KMS-11 (cell line): ENCODE measurements around the gene SLC6A6.
"Not testable (repeated sequence)": the region's sequence is repeated elsewhere in the genome, so short reads cannot be mapped to it uniquely, and the experiment has no call there.

ENCODE experiments used
- H2AFZ ChIP-seq: fragments of 200-600 bp; sonication (generic); 2 replicates; pipeline ENCODE4 v1.6.1; 2016; ENCODE audit warnings: antibody characterized with exemption, mixed run types, low read depth
- H3K27ac ChIP-seq: fragments of 200-600 bp; sonication (generic); 2 replicates; pipeline ENCODE4 v1.6.1; 2016; ENCODE audit warnings: mild to moderate bottlenecking, mixed run types
- H3K27me3 ChIP-seq: fragments of 200-600 bp; sonication (generic); 2 replicates; pipeline ENCODE4 v1.6.1; 2017; ENCODE audit warnings: mild to moderate bottlenecking, low read depth, mixed run types, moderate library complexity; ENCODE audit not compliant: insufficient read depth
- H3K36me3 ChIP-seq: fragments of 200-600 bp; sonication (generic); 2 replicates; pipeline ENCODE4 v1.6.1; 2017; ENCODE audit warnings: mild to moderate bottlenecking, mixed run types; ENCODE audit not compliant: insufficient read depth
- H3K4me1 ChIP-seq: fragments of 200-600 bp; sonication (generic); 2 replicates; pipeline ENCODE4 v1.6.1; 2016; ENCODE audit warnings: mild to moderate bottlenecking, low read depth, mixed run types; ENCODE audit not compliant: poor library complexity, severe bottlenecking
- H3K4me2 ChIP-seq: fragments of 200-600 bp; sonication (generic); 2 replicates; pipeline ENCODE4 v1.7.0; 2016; ENCODE audit warnings: mild to moderate bottlenecking, mixed run types
- H3K4me3 ChIP-seq: fragments of 200-600 bp; sonication (generic); IDR thresholded peaks from 2 replicates; pipeline ENCODE4 v1.6.1; 2017; ENCODE audit warnings: low read depth, low read length, mixed read lengths; ENCODE audit not compliant: insufficient read depth
- H3K79me2 ChIP-seq: fragments of 200-600 bp; sonication (generic); 2 replicates; pipeline ENCODE4 v1.6.1; 2016; ENCODE audit warnings: low read depth, mixed run types; ENCODE audit not compliant: insufficient read depth
- H3K9ac ChIP-seq: fragments of 200-600 bp; sonication (generic); 2 replicates; pipeline ENCODE4 v1.6.1; 2016; ENCODE audit warnings: mild to moderate bottlenecking, mixed run types
- H4K20me1 ChIP-seq: fragments of 200-600 bp; sonication (generic); 2 replicates; pipeline ENCODE4 v1.6.1; 2016; ENCODE audit warnings: mild to moderate bottlenecking, mixed run types; ENCODE audit not compliant: insufficient read depth
- CTCF ChIP-seq: fragments of 200-600 bp; sonication (generic); conservative IDR thresholded peaks from 2 replicates; pipeline ENCODE4 v1.6.1; 2017; ENCODE audit warnings: low read depth, mild to moderate bottlenecking, antibody characterized with exemption, low read length, moderate library complexity, mixed read lengths

Gene SLC6A6

GRCh38 chr3:14434126-14434497 lies 31.7 kb downstream of the SLC6A6 start:
- Histone ChIP-seq H3K4me2 (0 out of 2 replicates have a peak overlapping the region, but pooled peaks have one; percentile 54), H3K4me3 (no peak overlapping the region), H2AFZ (no peak overlapping the region), H4K20me1 (0 out of 2 replicates have a peak, but pooled peaks cover 3% of the 10 kb centered on the region), H3K9ac (no peak overlapping the region), H3K27me3 (no peaks in the 10 kb centered on the region), H3K79me2 (no peaks in the 10 kb centered on the region; the same call in 1 of the 2 replicates), H3K4me1 (peaks cover 64% of the 10 kb centered on the region), H3K27ac (no peak overlapping the region; the same call in 1 of the 2 replicates), H3K36me3 (no peaks in the 10 kb centered on the region)
- TF ChIP-seq CTCF, result no peak

GRCh38 chr3:14434498-14435151 lies 32.2 kb downstream of the SLC6A6 start:
- no peak for TF ChIP-seq CTCF
- Histone ChIP-seq H3K36me3 (no peaks in the 10 kb centered on the region), H4K20me1 (0 out of 2 replicates have a peak, but pooled peaks cover 3% of the 10 kb centered on the region), H3K27ac (no peak overlapping the region), H2AFZ (no peak overlapping the region), H3K79me2 (no peaks in the 10 kb centered on the region; the same call in 1 of the 2 replicates), H3K4me1 (peaks cover 64% of the 10 kb centered on the region), H3K27me3 (no peaks in the 10 kb centered on the region), H3K4me2 (peak overlapping the region; percentile 54), H3K4me3 (no peak overlapping the region), H3K9ac (no peak overlapping the region)

- Histone ChIP-seq H3K4me2 (peak overlapping the region; percentile 54), H3K79me2 (no peaks in the 10 kb centered on the region; the same call in 1 of the 2 replicates)
These were observed 33.0 kb downstream of the SLC6A6 start for GRCh38 chr3:14435175-14436014.

GRCh38 chr3:14436954-14437281 lies 34.5 kb downstream of the SLC6A6 start:
- Histone ChIP-seq H3K9ac (no peak overlapping the region), H3K27ac (no peak overlapping the region), H4K20me1 (0 out of 2 replicates have a peak, but pooled peaks cover 3% of the 10 kb centered on the region), H3K4me1 (peaks cover 51% of the 10 kb centered on the region), H3K27me3 (no peaks in the 10 kb centered on the region), H3K4me3 (no peak overlapping the region), H3K4me2 (no peak overlapping the region), H3K36me3 (no peaks in the 10 kb centered on the region), H2AFZ (no peak overlapping the region), H3K79me2 (no peaks in the 10 kb centered on the region)
- no peak for TF ChIP-seq CTCF

More at GRCh38 chr3:14435175-14436014, 33.0 kb downstream of the SLC6A6 start:
- Histone ChIP-seq H3K27ac (peak overlapping the region; percentile 30; the same call in 1 of the 2 replicates), H3K27me3 (no peaks in the 10 kb centered on the region), H4K20me1 (0 out of 2 replicates have a peak, but pooled peaks cover 3% of the 10 kb centered on the region), H3K4me3 (no peak overlapping the region), H3K36me3 (no peaks in the 10 kb centered on the region), H3K4me1 (peaks cover 64% of the 10 kb centered on the region), H2AFZ (no peak overlapping the region), H3K9ac (peak overlapping the region; percentile 15; the same call in 1 of the 2 replicates)
- no peak for TF ChIP-seq CTCF

- not testable (repeated sequence) for H3K9ac ChIP-seq, H3K4me3 ChIP-seq, H2AFZ ChIP-seq, H3K36me3 ChIP-seq, H4K20me1 ChIP-seq, H3K79me2 ChIP-seq, H3K4me2 ChIP-seq, H3K27me3 ChIP-seq, H3K27ac ChIP-seq
- H3K4me1 ChIP-seq, result peaks cover 43% of the 10 kb centered on the region
These were observed 35.3 kb downstream of the SLC6A6 start for GRCh38 chr3:14437705-14438104.
